ENCODE measurements around the gene GRIK2.
"Not testable (repeated sequence)": the region's sequence is repeated elsewhere in the genome, so short reads cannot be mapped to it uniquely, and the experiment has no call there.

GRIK2 gene

GRCh38 chr6:101605426-101605825, 211.9 kb downstream of the GRIK2 start:
- Histone ChIP-seq H3K27me3 (ENCODE audit: control insufficient read depth, insufficient read depth, low read length, poor library complexity, severe bottlenecking) (no peaks in the 10 kb centered on the region), H3K9me3 (ENCODE audit: control insufficient read depth, low read length) (no peaks in the 10 kb centered on the region), H3K4me3 (ENCODE audit: insufficient read depth, low read depth, low read length) (no peak overlapping the region), H3K36me3 (ENCODE audit: control insufficient read depth, insufficient read depth, low read length) (no peaks in the 10 kb centered on the region), H3K27ac (ENCODE audit: insufficient read depth, low read depth, low read length, poor library complexity, severe bottlenecking) (no peak overlapping the region), H3K4me1 (ENCODE audit: control insufficient read depth, insufficient read depth, low read length) (no peaks in the 10 kb centered on the region)
- 100% methylated on average over 2 of the region's 5 CpGs; no CpG with 5 or more reads in 1 of the 2 experiments for WGBS, 2 experiments

GRCh38 chr6:101605874-101606273, 212.4 kb downstream of the GRIK2 start:
- H3K4me1 ChIP-seq (ENCODE audit: control insufficient read depth, insufficient read depth, low read length) = no peaks in the 10 kb centered on the region
- H3K36me3 ChIP-seq (ENCODE audit: control insufficient read depth, insufficient read depth, low read length) = no peaks in the 10 kb centered on the region
- H3K27ac ChIP-seq (ENCODE audit: insufficient read depth, low read depth, low read length, poor library complexity, severe bottlenecking) = no peak overlapping the region
- no peaks in the 10 kb centered on the region for H3K9me3 ChIP-seq (ENCODE audit: control insufficient read depth, low read length)
- no peaks in the 10 kb centered on the region for H3K27me3 ChIP-seq (ENCODE audit: control insufficient read depth, insufficient read depth, low read length, poor library complexity, severe bottlenecking)
- H3K4me3 ChIP-seq (ENCODE audit: insufficient read depth, low read depth, low read length) = no peak overlapping the region

DNA sequence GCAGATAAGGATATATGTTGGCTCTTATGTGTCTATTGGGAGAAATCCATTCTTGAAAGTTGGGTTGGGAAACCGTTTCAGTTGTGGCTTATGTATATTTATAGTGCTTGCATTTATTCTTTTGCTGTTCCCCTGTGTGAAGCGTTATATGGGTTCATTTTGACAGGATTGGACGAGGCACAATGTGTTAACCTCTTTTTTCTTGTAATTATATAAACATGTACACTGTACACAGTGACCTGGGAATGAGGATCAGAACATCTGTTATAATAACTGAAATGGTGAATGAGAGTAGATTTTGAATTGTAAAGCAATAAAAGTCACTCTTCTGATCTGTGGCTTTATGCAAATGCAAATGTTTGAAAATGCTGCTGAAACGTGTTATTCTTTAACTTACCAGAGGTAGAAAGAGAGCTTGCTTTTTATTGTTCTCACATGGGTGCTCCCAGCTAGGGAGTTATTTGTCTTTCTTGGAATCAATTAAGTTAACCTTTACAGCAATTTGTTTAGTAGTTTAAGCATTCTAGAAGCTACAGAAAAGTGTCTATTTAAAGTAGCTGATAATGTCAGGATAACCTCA, 213.7 kb downstream of the GRIK2 start:
- Histone ChIP-seq H3K27me3 (ENCODE audit: control insufficient read depth, insufficient read depth, low read length, poor library complexity, severe bottlenecking) (no peaks in the 10 kb centered on the region), H3K36me3 (ENCODE audit: control insufficient read depth, insufficient read depth, low read length) (no peaks in the 10 kb centered on the region), H3K4me1 (ENCODE audit: control insufficient read depth, insufficient read depth, low read length) (no peaks in the 10 kb centered on the region), H3K27ac (ENCODE audit: insufficient read depth, low read depth, low read length, poor library complexity, severe bottlenecking) (no peak overlapping the region), H3K4me3 (ENCODE audit: insufficient read depth, low read depth, low read length) (no peak overlapping the region), H3K9me3 (ENCODE audit: control insufficient read depth, low read length) (no peaks in the 10 kb centered on the region)
- 70 to 82% methylated on average over 2 to 4 of the region's 4 CpGs for WGBS, 2 experiments

- no peak overlapping the region for H3K4me3 ChIP-seq (ENCODE audit: insufficient read depth, low read depth, low read length)
Measured at GRCh38 chr6:101608703-101609102, 215.2 kb downstream of the GRIK2 start.

GRCh38 chr6:101613556-101613955, 220.0 kb downstream of the GRIK2 start:
- 92 to 96% methylated on average over 2 of the region's 2 CpGs for WGBS, 2 experiments
- Histone ChIP-seq H3K36me3 (ENCODE audit: control insufficient read depth, insufficient read depth, low read length) (no peaks in the 10 kb centered on the region), H3K4me1 (ENCODE audit: control insufficient read depth, insufficient read depth, low read length) (peaks cover 4% of the 10 kb centered on the region), H3K4me3 (ENCODE audit: insufficient read depth, low read depth, low read length) (no peak overlapping the region), H3K27me3 (ENCODE audit: control insufficient read depth, insufficient read depth, low read length, poor library complexity, severe bottlenecking) (no peaks in the 10 kb centered on the region), H3K27ac (ENCODE audit: insufficient read depth, low read depth, low read length, poor library complexity, severe bottlenecking) (no peak overlapping the region), H3K9me3 (ENCODE audit: control insufficient read depth, low read length) (no peaks in the 10 kb centered on the region)

More at GRCh38 chr6:101608703-101609102, 215.2 kb downstream of the GRIK2 start:
- Histone ChIP-seq H3K9me3 (ENCODE audit: control insufficient read depth, low read length) (no peaks in the 10 kb centered on the region), H3K4me1 (ENCODE audit: control insufficient read depth, insufficient read depth, low read length) (no peaks in the 10 kb centered on the region), H3K27ac (ENCODE audit: insufficient read depth, low read depth, low read length, poor library complexity, severe bottlenecking) (no peak overlapping the region), H3K27me3 (ENCODE audit: control insufficient read depth, insufficient read depth, low read length, poor library complexity, severe bottlenecking) (no peaks in the 10 kb centered on the region), H3K36me3 (ENCODE audit: control insufficient read depth, insufficient read depth, low read length) (no peaks in the 10 kb centered on the region)

DNA sequence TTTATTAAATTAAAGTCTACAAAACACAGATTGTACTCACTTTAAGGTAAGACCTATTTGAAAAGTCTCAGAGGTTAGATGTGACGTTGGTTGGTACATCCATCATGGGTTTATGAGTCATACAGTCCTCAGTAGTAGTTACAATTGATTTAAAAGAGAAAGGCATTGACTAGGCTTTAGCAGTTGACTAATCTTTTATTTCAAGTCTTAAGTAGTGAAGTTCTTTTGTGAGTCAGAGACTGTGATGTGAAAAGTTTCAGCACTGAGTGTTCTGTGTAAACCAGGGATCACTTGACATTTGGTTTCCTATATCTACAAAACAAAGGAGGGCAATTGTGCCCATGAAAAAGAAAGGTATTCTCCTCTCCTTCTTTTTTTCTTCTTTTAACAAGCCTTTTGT, 221.3 kb downstream of the GRIK2 start:
- Histone ChIP-seq H3K27me3 (ENCODE audit: control insufficient read depth, insufficient read depth, low read length, poor library complexity, severe bottlenecking) (no peaks in the 10 kb centered on the region), H3K36me3 (ENCODE audit: control insufficient read depth, insufficient read depth, low read length) (no peaks in the 10 kb centered on the region), H3K9me3 (ENCODE audit: control insufficient read depth, low read length) (no peaks in the 10 kb centered on the region), H3K4me1 (ENCODE audit: control insufficient read depth, insufficient read depth, low read length) (peaks cover 4% of the 10 kb centered on the region), H3K4me3 (ENCODE audit: insufficient read depth, low read depth, low read length) (no peak overlapping the region), H3K27ac (ENCODE audit: insufficient read depth, low read depth, low read length, poor library complexity, severe bottlenecking) (no peak overlapping the region)
- 12 to 17% methylated on average over 1 of the region's 1 CpG for WGBS, 2 experiments

- 84 to 92% methylated on average over 6 of the region's 6 CpGs for WGBS, 2 experiments
- Histone ChIP-seq H3K27ac (ENCODE audit: insufficient read depth, low read depth, low read length, poor library complexity, severe bottlenecking) (no peak overlapping the region), H3K9me3 (ENCODE audit: control insufficient read depth, low read length) (no peaks in the 10 kb centered on the region), H3K4me3 (ENCODE audit: insufficient read depth, low read depth, low read length) (no peak overlapping the region), H3K4me1 (ENCODE audit: control insufficient read depth, insufficient read depth, low read length) (no peaks in the 10 kb centered on the region), H3K36me3 (ENCODE audit: control insufficient read depth, insufficient read depth, low read length) (no peaks in the 10 kb centered on the region), H3K27me3 (ENCODE audit: control insufficient read depth, insufficient read depth, low read length, poor library complexity, severe bottlenecking) (no peaks in the 10 kb centered on the region)
Measured at GRCh38 chr6:101626269-101626668, 232.8 kb downstream of the GRIK2 start.

- no peaks in the 10 kb centered on the region for H3K36me3 ChIP-seq (ENCODE audit: control insufficient read depth, insufficient read depth, low read length)
- H3K9me3 ChIP-seq (ENCODE audit: control insufficient read depth, low read length) = no peaks in the 10 kb centered on the region
- H3K4me1 ChIP-seq (ENCODE audit: control insufficient read depth, insufficient read depth, low read length) = no peaks in the 10 kb centered on the region
- H3K4me3 ChIP-seq (ENCODE audit: insufficient read depth, low read depth, low read length) = no peak overlapping the region
- no peaks in the 10 kb centered on the region for H3K27me3 ChIP-seq (ENCODE audit: control insufficient read depth, insufficient read depth, low read length, poor library complexity, severe bottlenecking)
- no peak overlapping the region for H3K27ac ChIP-seq (ENCODE audit: insufficient read depth, low read depth, low read length, poor library complexity, severe bottlenecking)
- 96 to 97% methylated on average over 2 of the region's 2 CpGs for WGBS, 2 experiments
Measured at GRCh38 chr6:101630941-101631340, 237.4 kb downstream of the GRIK2 start.

DNA sequence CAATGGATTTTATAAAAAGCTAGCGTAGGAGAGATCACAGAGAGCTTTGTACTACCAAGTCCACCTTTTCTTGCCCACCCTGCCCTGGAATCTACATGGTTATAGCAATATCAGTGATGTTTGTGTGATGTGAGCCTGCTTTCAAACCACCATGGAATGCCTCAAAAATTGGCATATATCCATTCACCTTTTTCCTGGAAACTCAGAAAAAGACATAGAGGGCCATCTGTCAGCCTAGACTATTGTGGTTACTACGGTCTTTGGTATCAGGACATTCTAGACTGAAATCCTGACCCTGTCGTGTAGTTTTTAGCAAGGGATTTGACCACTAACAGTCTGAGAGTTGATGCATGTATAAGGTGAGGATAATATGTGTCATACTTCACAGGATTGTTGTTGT, 239.6 kb downstream of the GRIK2 start:
- H3K4me1 ChIP-seq (ENCODE audit: control insufficient read depth, insufficient read depth, low read length) = no peaks in the 10 kb centered on the region
- WGBS, 2 experiments = 90 to 94% methylated on average over 3 of the region's 3 CpGs

DNA sequence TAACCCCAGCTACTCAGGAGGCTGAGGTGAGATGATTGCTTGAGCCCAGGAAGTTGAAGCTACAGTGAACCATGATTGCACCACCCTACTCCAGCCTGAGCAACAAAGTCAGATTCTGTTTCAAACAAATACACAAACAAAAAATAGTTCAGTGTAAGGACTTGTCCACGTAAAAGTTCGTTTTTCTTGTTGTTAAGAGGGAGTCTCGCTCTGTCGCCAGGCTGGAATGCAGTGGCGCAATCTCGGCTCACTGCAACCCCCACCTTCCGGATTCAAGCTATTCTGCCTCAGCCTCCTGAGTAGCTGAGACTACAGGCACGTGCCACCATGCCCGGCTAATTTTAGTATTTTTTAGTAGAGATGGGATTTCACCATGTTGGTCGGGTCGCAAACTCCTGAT, 245.4 kb downstream of the GRIK2 start:
- H3K27me3 ChIP-seq (ENCODE audit: control insufficient read depth, insufficient read depth, low read length, poor library complexity, severe bottlenecking); H3K9me3 ChIP-seq (ENCODE audit: control insufficient read depth, low read length); H3K27ac ChIP-seq (ENCODE audit: insufficient read depth, low read depth, low read length, poor library complexity, severe bottlenecking); H3K4me3 ChIP-seq (ENCODE audit: insufficient read depth, low read depth, low read length); H3K4me1 ChIP-seq (ENCODE audit: control insufficient read depth, insufficient read depth, low read length); H3K36me3 ChIP-seq (ENCODE audit: control insufficient read depth, insufficient read depth, low read length): not testable (repeated sequence)
- 91 to 96% methylated on average over 11 of the region's 11 CpGs for WGBS, 2 experiments

More for the DNA sequence above, 239.6 kb downstream of the GRIK2 start:
- H3K27me3 ChIP-seq (ENCODE audit: control insufficient read depth, insufficient read depth, low read length, poor library complexity, severe bottlenecking) = no peaks in the 10 kb centered on the region
- no peak overlapping the region for H3K4me3 ChIP-seq (ENCODE audit: insufficient read depth, low read depth, low read length)
- no peaks in the 10 kb centered on the region for H3K9me3 ChIP-seq (ENCODE audit: control insufficient read depth, low read length)
- no peak overlapping the region for H3K27ac ChIP-seq (ENCODE audit: insufficient read depth, low read depth, low read length, poor library complexity, severe bottlenecking)
- H3K36me3 ChIP-seq (ENCODE audit: control insufficient read depth, insufficient read depth, low read length) = no peaks in the 10 kb centered on the region

DNA sequence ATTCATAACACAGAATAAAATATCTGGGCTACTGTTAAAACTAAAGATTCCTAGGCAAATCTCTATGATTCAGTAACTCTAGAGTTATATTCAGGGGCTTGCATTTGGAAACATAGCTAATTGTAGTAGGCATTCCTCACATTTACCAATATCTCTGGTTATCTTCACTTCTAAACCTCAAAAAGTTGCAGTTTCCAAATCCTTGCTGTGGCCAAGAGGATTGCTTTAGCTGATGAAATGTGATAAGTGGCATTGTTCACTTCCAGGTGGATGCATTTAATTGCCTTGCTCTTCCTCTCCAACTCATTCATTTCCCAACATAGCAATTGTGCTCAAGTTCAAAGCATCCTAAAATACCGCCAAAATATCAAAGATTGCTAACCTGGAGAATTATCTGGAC, 246.6 kb downstream of the GRIK2 start:
- H3K4me3 ChIP-seq (ENCODE audit: insufficient read depth, low read depth, low read length) = no peak overlapping the region

More for the DNA sequence above, 246.6 kb downstream of the GRIK2 start:
- Histone ChIP-seq H3K27me3 (ENCODE audit: control insufficient read depth, insufficient read depth, low read length, poor library complexity, severe bottlenecking) (no peaks in the 10 kb centered on the region), H3K27ac (ENCODE audit: insufficient read depth, low read depth, low read length, poor library complexity, severe bottlenecking) (no peak overlapping the region), H3K4me1 (ENCODE audit: control insufficient read depth, insufficient read depth, low read length) (no peaks in the 10 kb centered on the region), H3K9me3 (ENCODE audit: control insufficient read depth, low read length) (no peaks in the 10 kb centered on the region), H3K36me3 (ENCODE audit: control insufficient read depth, insufficient read depth, low read length) (no peaks in the 10 kb centered on the region)
- 86 to 91% methylated on average over 1 of the region's 1 CpG for WGBS, 2 experiments
